ENCODE measurements around the gene TMOD3. TPM values are rescaled to one million over a fixed set of nuclear protein-coding genes. Genes with fewer than 3 reads are reported as not detected.
A peak's percentile ranks its signal among the peaks of the same experiment; 100 is the strongest.

The TMOD3 gene
- total and polyA plus RNA-seq, 2 donors = 11.6 to 53.8 TPM

DNA sequence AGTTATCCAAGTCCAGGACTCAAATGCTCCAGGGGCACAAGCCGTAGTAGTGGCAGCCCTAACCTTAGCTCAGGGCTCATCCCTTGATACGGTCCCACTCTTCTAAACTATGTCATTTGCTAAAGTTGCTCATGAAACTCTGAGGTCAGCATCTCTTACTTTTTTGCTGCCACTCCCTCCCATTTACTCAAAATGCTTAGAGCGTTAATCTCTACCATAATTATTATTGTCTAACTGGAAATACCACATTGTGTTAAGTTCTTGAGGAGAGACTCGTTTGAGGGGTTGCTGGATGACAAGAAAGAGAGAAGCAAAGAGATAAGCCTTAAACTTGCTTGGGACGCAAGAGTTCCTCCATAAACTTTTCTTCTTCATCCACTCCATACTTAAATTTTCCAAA, 26.9 kb upstream of the TMOD3 start:
- no peaks in the 10 kb centered on the region for H3K4me1 ChIP-seq (ENCODE audit: insufficient read depth)
- no peak overlapping the region for H3K27ac ChIP-seq (ENCODE audit: low read depth)
- no peaks in the 10 kb centered on the region for H3K36me3 ChIP-seq (ENCODE audit: insufficient read depth)
- no peak overlapping the region for H3K4me3 ChIP-seq (ENCODE audit: low read depth, low read length)
- 93% methylated on average over 5 of the region's 5 CpGs for WGBS
- DNase-seq (ENCODE audit: extremely low spot score) = no peak

- H3K4me1 ChIP-seq (ENCODE audit: insufficient read depth) = no peaks in the 10 kb centered on the region
- no peak for DNase-seq (ENCODE audit: extremely low spot score)
- H3K27ac ChIP-seq (ENCODE audit: low read depth) = no peak overlapping the region
- H3K36me3 ChIP-seq (ENCODE audit: insufficient read depth) = no peaks in the 10 kb centered on the region
- H3K4me3 ChIP-seq (ENCODE audit: low read depth, low read length) = no peak overlapping the region
- 95% methylated on average over 2 of the region's 2 CpGs for WGBS
Observed at GRCh38 chr15:51803965-51804364, 25.5 kb upstream of the TMOD3 start.

GRCh38 chr15:51806123-51806522, 23.3 kb upstream of the TMOD3 start:
- no peak for DNase-seq (ENCODE audit: extremely low spot score)
- 84% methylated on average over 2 of the region's 2 CpGs for WGBS
- Histone ChIP-seq H3K4me3 (ENCODE audit: low read depth, low read length) (no peak overlapping the region), H3K36me3 (ENCODE audit: insufficient read depth) (no peaks in the 10 kb centered on the region), H3K27ac (ENCODE audit: low read depth) (no peak overlapping the region), H3K4me1 (ENCODE audit: insufficient read depth) (no peaks in the 10 kb centered on the region)

DNA sequence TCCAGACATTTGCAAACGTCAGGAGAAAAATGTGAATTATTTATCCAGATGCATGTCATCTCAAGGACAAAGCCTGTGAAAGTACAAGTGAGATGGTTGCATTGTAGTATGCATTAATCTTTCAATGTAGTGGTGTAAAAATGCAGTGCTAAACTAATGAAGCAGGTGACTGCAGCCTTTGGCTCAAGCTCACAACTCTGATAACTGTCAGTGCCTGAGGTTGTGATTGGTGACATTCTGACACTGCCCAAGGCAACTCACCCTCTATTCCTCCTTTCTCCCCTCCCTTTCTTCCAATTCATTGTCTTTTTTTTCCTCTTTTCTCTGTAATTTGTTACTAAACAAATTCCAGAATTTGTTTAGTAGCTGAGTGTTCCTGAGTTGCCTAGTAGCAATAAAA, 20.0 kb upstream of the TMOD3 start:
- Histone ChIP-seq H3K4me3 (ENCODE audit: low read depth, low read length) (no peak overlapping the region), H3K36me3 (ENCODE audit: insufficient read depth) (no peaks in the 10 kb centered on the region), H3K4me1 (ENCODE audit: insufficient read depth) (no peaks in the 10 kb centered on the region), H3K27ac (ENCODE audit: low read depth) (no peak overlapping the region)
- WGBS = 35% methylated on average over 1 of the region's 1 CpG
- DNase-seq (ENCODE audit: extremely low spot score) = no peak

- H3K27ac ChIP-seq (ENCODE audit: low read depth) = no peak overlapping the region
- no peak for DNase-seq (ENCODE audit: extremely low spot score)
- 86% methylated on average over 2 of the region's 2 CpGs for WGBS
- H3K36me3 ChIP-seq (ENCODE audit: insufficient read depth) = no peaks in the 10 kb centered on the region
- no peaks in the 10 kb centered on the region for H3K4me1 ChIP-seq (ENCODE audit: insufficient read depth)
- no peak overlapping the region for H3K4me3 ChIP-seq (ENCODE audit: low read depth, low read length)
Observed at GRCh38 chr15:51812598-51812997, 16.9 kb upstream of the TMOD3 start.

- WGBS = 89% methylated on average over 3 of the region's 3 CpGs
- DNase-seq (ENCODE audit: extremely low spot score) = no peak
- no peak overlapping the region for H3K4me3 ChIP-seq (ENCODE audit: low read depth, low read length)
- H3K36me3 ChIP-seq (ENCODE audit: insufficient read depth) = no peaks in the 10 kb centered on the region
- H3K27ac ChIP-seq (ENCODE audit: low read depth) = no peak overlapping the region
- no peaks in the 10 kb centered on the region for H3K4me1 ChIP-seq (ENCODE audit: insufficient read depth)
Observed at GRCh38 chr15:51814606-51815005, 14.8 kb upstream of the TMOD3 start.

DNA sequence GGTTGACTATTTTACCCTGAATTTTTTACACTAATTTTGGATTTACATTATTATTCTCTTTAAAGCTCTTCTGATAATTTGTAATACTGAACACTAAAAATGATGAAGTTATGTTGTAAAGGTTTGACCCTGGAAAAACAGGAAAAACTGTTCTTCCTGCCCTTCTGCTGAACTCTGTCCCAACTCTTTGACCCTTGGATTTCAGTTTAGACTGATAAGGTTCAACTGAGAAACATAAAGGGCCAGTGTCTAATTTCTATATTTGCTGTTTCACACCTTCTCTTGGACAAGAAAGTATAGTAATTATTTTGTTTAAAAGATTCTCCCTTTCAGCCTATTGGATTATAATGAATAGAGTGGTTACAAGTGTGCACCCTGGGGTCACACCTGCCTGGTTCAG, 12.8 kb upstream of the TMOD3 start:
- Histone ChIP-seq H3K4me3 (ENCODE audit: low read depth, low read length) (no peak overlapping the region), H3K4me1 (ENCODE audit: insufficient read depth) (no peaks in the 10 kb centered on the region), H3K27ac (ENCODE audit: low read depth) (no peak overlapping the region), H3K36me3 (ENCODE audit: insufficient read depth) (no peaks in the 10 kb centered on the region)
- DNase-seq (ENCODE audit: extremely low spot score) = no peak

- Histone ChIP-seq H3K27ac (ENCODE audit: low read depth) (no peak overlapping the region), H3K36me3 (ENCODE audit: insufficient read depth) (no peaks in the 10 kb centered on the region), H3K4me1 (ENCODE audit: insufficient read depth) (no peaks in the 10 kb centered on the region), H3K4me3 (ENCODE audit: low read depth, low read length) (no peak overlapping the region)
- no peak for DNase-seq (ENCODE audit: extremely low spot score)
- WGBS = 54% methylated on average over 3 of the region's 3 CpGs
Observed at GRCh38 chr15:51818150-51818549, 11.3 kb upstream of the TMOD3 start.

DNA sequence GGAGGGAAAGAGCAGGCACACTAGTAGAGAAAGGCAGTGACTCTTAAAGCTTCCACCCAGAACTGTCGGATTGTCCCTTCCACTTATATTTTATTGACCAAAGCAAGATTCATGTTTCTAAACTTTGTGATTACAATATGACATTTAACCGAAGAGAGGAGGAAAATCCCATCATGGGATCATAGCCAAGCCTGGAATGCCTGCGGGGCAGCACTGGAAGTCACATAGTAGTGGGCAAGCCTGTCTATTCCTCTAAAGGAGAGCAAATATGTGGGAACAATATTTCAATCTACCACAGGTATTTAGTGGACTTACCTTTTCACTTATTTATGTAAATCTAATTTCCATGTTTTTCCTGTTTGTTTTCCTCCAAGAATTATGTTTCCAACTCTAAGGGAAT, 3.8 kb upstream of the TMOD3 start:
- Histone ChIP-seq H3K27ac (ENCODE audit: low read depth) (no peak overlapping the region), H3K4me3 (ENCODE audit: low read depth, low read length) (no peak overlapping the region), H3K36me3 (ENCODE audit: insufficient read depth) (no peaks in the 10 kb centered on the region), H3K4me1 (ENCODE audit: insufficient read depth) (no peaks in the 10 kb centered on the region)
- WGBS = 53% methylated on average over 3 of the region's 3 CpGs
- DNase-seq (ENCODE audit: extremely low spot score) = no peak

DNA sequence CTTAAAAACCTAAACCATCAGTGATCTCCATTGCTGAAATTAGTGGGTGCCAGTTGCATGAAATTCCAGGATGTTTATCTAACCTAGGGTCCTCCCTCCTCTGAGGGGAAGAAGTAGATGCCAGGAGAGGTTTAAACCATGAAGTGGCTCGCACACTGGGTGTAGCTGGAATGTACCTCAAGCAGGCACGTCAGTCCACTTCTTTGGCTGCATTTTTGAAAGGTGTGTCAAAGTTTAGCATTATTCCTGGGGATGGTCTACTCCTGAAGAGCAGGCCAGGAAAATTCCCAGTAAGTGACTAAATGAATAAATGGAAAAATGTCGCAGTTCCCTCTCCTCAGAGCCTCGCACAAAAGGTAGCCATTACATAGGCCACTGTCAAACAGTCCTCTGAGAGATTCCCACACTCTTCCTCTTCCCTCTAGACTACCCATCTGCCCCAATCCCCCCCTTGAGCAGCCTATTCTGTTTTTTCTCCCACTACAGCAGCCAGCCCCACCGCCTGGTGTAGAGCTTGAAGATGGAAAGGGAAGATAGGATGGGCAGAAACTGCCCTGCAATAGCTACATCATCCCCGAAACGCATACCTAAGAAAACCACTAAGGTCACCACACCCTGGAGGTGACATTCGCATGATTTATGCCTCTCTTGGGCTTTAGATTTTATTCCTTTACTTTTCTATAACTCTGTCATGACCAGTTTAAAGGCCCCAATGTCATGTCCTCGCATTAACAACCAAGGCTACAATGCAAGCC, 655 bp upstream of the TMOD3 start:
- no peak for DNase-seq (ENCODE audit: extremely low spot score)
- H3K4me1 ChIP-seq (ENCODE audit: insufficient read depth) = no peaks in the 10 kb centered on the region
- H3K27ac ChIP-seq (ENCODE audit: low read depth) = no peak overlapping the region
- WGBS = 87% methylated on average over 9 of the region's 9 CpGs
- H3K36me3 ChIP-seq (ENCODE audit: insufficient read depth) = no peaks in the 10 kb centered on the region
- no peak overlapping the region for H3K4me3 ChIP-seq (ENCODE audit: low read depth, low read length)

DNA sequence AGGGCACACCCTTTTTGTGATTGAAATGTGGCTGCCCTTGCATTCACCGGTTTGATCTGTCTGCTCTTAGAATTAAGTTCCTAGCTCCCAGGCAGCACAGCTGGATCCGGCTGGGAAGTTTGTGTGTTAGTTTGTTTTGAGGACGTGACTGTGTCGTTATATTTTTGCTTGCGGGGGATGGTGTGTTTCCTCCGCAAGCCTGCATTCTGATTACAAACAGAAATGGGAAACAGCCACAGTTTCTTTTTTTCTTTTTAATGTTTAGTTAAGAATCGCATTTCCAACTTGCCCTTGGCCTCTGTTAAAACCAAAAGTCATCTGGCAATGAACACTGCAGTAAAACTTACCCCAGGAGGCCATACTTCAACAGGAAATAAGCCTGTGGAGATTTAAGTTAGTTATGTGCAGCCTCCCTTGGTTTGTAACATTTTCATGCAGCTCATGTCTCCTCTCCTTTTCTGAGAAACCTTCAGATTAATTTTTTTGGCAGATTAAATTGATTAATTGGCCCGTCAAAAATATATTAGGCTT, 888 bp downstream of the TMOD3 start:
- no peak for DNase-seq (ENCODE audit: extremely low spot score)
- H3K27ac ChIP-seq (ENCODE audit: low read depth) = peak overlapping the region; percentile 93
- no peaks in the 10 kb centered on the region for H3K36me3 ChIP-seq (ENCODE audit: insufficient read depth)
- WGBS = 2% methylated on average over 8 of the region's 8 CpGs
- H3K4me3 ChIP-seq (ENCODE audit: low read depth, low read length) = peak overlapping the region; percentile 88
- H3K4me1 ChIP-seq (ENCODE audit: insufficient read depth) = no peaks in the 10 kb centered on the region

DNA sequence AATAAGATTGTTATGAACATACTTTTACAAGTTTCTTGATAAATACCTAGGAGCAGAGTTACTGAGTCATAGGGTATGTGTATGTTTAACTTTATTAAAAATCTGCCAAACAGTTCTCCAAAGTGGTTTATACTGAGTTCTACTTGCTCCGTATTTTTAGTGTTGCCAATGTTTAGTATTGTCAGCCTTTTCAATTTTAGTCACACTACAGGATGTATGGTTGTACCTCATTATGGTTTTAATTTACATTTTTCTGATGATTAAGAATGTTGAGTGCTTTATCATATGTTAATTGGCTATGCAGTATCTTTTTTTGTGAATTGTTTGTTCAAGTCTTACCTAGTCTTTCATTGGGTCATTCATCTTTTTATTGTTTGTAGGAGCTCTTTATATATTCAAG, 4.3 kb downstream of the TMOD3 start:
- H3K27ac ChIP-seq (ENCODE audit: low read depth) = no peak overlapping the region
- no peaks in the 10 kb centered on the region for H3K4me1 ChIP-seq (ENCODE audit: insufficient read depth)
- 68% methylated on average over 1 of the region's 1 CpG for WGBS
- no peak for DNase-seq (ENCODE audit: extremely low spot score)
- no peaks in the 10 kb centered on the region for H3K36me3 ChIP-seq (ENCODE audit: insufficient read depth)
- no peak overlapping the region for H3K4me3 ChIP-seq (ENCODE audit: low read depth, low read length)

- H3K27ac ChIP-seq (ENCODE audit: low read depth) = no peak overlapping the region
- no peaks in the 10 kb centered on the region for H3K4me1 ChIP-seq (ENCODE audit: insufficient read depth)
- H3K4me3 ChIP-seq (ENCODE audit: low read depth, low read length) = no peak overlapping the region
- WGBS = 42% methylated on average over 4 of the region's 4 CpGs
- DNase-seq (ENCODE audit: extremely low spot score) = no peak
- H3K36me3 ChIP-seq (ENCODE audit: insufficient read depth) = no peaks in the 10 kb centered on the region
Observed at GRCh38 chr15:51837792-51838251, 8.4 kb downstream of the TMOD3 start.

- Histone ChIP-seq H3K4me3 (ENCODE audit: low read depth, low read length) (no peak overlapping the region), H3K27ac (ENCODE audit: low read depth) (no peak overlapping the region), H3K4me1 (ENCODE audit: insufficient read depth) (peaks cover 2% of the 10 kb centered on the region), H3K36me3 (ENCODE audit: insufficient read depth) (no peaks in the 10 kb centered on the region)
- 69% methylated on average over 2 of the region's 2 CpGs for WGBS
- DNase-seq (ENCODE audit: extremely low spot score) = no peak
Observed at GRCh38 chr15:51838270-51838669, 8.8 kb downstream of the TMOD3 start.

Data from urinary bladder (tissue), 4 donors.